22Rv1 (cell line): ENCODE results near the gene LAMA2.

ENCODE experiments used
- ZFX ChIP-seq: fragments of 450-650 bp; IDR thresholded peaks from 2 replicates; pipeline ENCODE4 v1.6.1; 2017; ENCODE audit warnings: antibody characterized with exemption, borderline replicate concordance
- TF ChIP-seq, protein P1 (sequence below): fragments of 450-650 bp; IDR thresholded peaks from 2 replicates; pipeline ENCODE4 v1.5.1; 2017; ENCODE audit warnings: mild to moderate bottlenecking

- TF ChIP-seq, protein P1, sequence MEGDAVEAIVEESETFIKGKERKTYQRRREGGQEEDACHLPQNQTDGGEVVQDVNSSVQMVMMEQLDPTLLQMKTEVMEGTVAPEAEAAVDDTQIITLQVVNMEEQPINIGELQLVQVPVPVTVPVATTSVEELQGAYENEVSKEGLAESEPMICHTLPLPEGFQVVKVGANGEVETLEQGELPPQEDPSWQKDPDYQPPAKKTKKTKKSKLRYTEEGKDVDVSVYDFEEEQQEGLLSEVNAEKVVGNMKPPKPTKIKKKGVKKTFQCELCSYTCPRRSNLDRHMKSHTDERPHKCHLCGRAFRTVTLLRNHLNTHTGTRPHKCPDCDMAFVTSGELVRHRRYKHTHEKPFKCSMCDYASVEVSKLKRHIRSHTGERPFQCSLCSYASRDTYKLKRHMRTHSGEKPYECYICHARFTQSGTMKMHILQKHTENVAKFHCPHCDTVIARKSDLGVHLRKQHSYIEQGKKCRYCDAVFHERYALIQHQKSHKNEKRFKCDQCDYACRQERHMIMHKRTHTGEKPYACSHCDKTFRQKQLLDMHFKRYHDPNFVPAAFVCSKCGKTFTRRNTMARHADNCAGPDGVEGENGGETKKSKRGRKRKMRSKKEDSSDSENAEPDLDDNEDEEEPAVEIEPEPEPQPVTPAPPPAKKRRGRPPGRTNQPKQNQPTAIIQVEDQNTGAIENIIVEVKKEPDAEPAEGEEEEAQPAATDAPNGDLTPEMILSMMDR: no peak
- TF ChIP-seq ZFX: no peak
These were observed 201.5 kb downstream of the LAMA2 start for GRCh38 chr6:129084406-129084805.
